Ishikawa (cell line): ENCODE data around the gene NPFFR1.
A peak's percentile ranks its signal among the peaks of the same experiment; 100 is the strongest.

Experiments used
- CEBPB ChIP-seq: IDR thresholded peaks from 2 replicates; pipeline ENCODE4 v1.6.1; 2012
- CREB1 ChIP-seq: IDR thresholded peaks from 2 replicates; pipeline ENCODE4 v1.6.1; 2012; ENCODE audit warnings: low read depth
- EGR1 ChIP-seq: IDR thresholded peaks from 2 replicates; pipeline ENCODE4 v1.6.1; 2012
- EP300 ChIP-seq: IDR thresholded peaks from 2 replicates; pipeline ENCODE4 v1.6.1; 2012; ENCODE audit warnings: borderline replicate concordance
- FOXM1 ChIP-seq: IDR thresholded peaks from 2 replicates; pipeline ENCODE4 v1.6.1; 2012; ENCODE audit warnings: low read depth, borderline replicate concordance
- MAX ChIP-seq: IDR thresholded peaks from 2 replicates; pipeline ENCODE4 v1.6.1; 2012
- NFIC ChIP-seq: IDR thresholded peaks from 2 replicates; pipeline ENCODE4 v1.6.1; 2012
- RAD21 ChIP-seq: IDR thresholded peaks from 2 replicates; pipeline ENCODE4 v1.6.1; 2012; ENCODE audit warnings: low read depth
- REST ChIP-seq: IDR thresholded peaks from 2 replicates; pipeline ENCODE4 v1.6.1; 2012; ENCODE audit warnings: low read depth, mild to moderate bottlenecking
- TAF1 ChIP-seq: IDR thresholded peaks from 2 replicates; pipeline ENCODE4 v1.6.1; 2012; ENCODE audit warnings: low read depth, mild to moderate bottlenecking
- TCF12 ChIP-seq: IDR thresholded peaks from 2 replicates; pipeline ENCODE4 v1.6.1; 2012; ENCODE audit warnings: low read depth
- TEAD4 ChIP-seq: IDR thresholded peaks from 2 replicates; pipeline ENCODE4 v1.6.1; 2012
- USF1 ChIP-seq: IDR thresholded peaks from 2 replicates; pipeline ENCODE4 v1.6.1; 2012
- YY1 ChIP-seq: IDR thresholded peaks from 2 replicates; pipeline ENCODE4 v1.6.1; 2012; ENCODE audit warnings: low read depth
- ZBTB7A ChIP-seq: IDR thresholded peaks from 2 replicates; pipeline ENCODE4 v1.6.1; 2012; ENCODE audit warnings: low read depth

Gene NPFFR1

GRCh38 chr10:70280099-70280498 lies 3.7 kb downstream of the NPFFR1 start:
- TF ChIP-seq TAF1 (no peak), FOXM1 (no peak), NFIC (no peak), CEBPB (no peak)

- TF ChIP-seq NFIC (no peak), REST (no peak), CEBPB (no peak), TCF12 (no peak), USF1 (no peak), MAX (no peak), FOXM1 (no peak), CREB1 (no peak), TAF1 (no peak), RAD21 (no peak)
Measured at GRCh38 chr10:70277396-70278030, 6.3 kb downstream of the NPFFR1 start.

GRCh38 chr10:70274643-70275042 lies 9.2 kb downstream of the NPFFR1 start:
- TF ChIP-seq EP300, result no peak
- TF ChIP-seq TAF1, result no peak
- no peak for TF ChIP-seq MAX
- no peak for TF ChIP-seq CREB1
- no peak for TF ChIP-seq EGR1
- no peak for TF ChIP-seq USF1
- no peak for TF ChIP-seq ZBTB7A
- TF ChIP-seq FOXM1, result no peak
- no peak for TF ChIP-seq TEAD4
- no peak for TF ChIP-seq YY1
- TF ChIP-seq TCF12, result no peak
- TF ChIP-seq REST, result no peak
- TF ChIP-seq CEBPB, result no peak
- no peak for TF ChIP-seq RAD21
- TF ChIP-seq NFIC, result no peak

- TF ChIP-seq NFIC (no peak), RAD21 (peak; percentile 37)
Measured at GRCh38 chr10:70272925-70273316, 10.9 kb downstream of the NPFFR1 start.

- TF ChIP-seq USF1, result peak; percentile 34; the same call in 1 of the 2 replicates
- no peak for TF ChIP-seq NFIC
- TF ChIP-seq TCF12, result no peak
- TF ChIP-seq YY1, result no peak
- no peak for TF ChIP-seq MAX
- TF ChIP-seq EGR1, result no peak
- no peak for TF ChIP-seq TAF1
Measured at GRCh38 chr10:70271996-70272924, 11.5 kb downstream of the NPFFR1 start.

GRCh38 chr10:70270952-70271351 lies 12.9 kb downstream of the NPFFR1 start:
- no peak for TF ChIP-seq EGR1
- no peak for TF ChIP-seq YY1
- TF ChIP-seq TEAD4, result no peak
- no peak for TF ChIP-seq USF1
- no peak for TF ChIP-seq FOXM1
- TF ChIP-seq NFIC, result no peak
- TF ChIP-seq CREB1, result no peak
- no peak for TF ChIP-seq RAD21
- TF ChIP-seq REST, result no peak
- TF ChIP-seq ZBTB7A, result no peak
- no peak for TF ChIP-seq EP300
- TF ChIP-seq TCF12, result no peak
- TF ChIP-seq CEBPB, result no peak
- TF ChIP-seq TAF1, result no peak
- TF ChIP-seq MAX, result no peak
